Measurements from ENCODE around the gene STK10. TPM values are rescaled to one million over a fixed set of nuclear protein-coding genes. Genes with fewer than 3 reads are reported as not detected.
A peak's percentile ranks its signal among the peaks of the same experiment; 100 is the strongest.

STK10 gene
- total RNA-seq, 1 donor from 2014 or later, result 60.2 TPM

GRCh38 chr5:172178991-172179989 is 8.7 kb downstream of the STK10 start:
- Histone ChIP-seq H4K20me1 (ENCODE audit: insufficient read depth, low read length) (peaks cover 82% of the 10 kb centered on the region), H3K79me2 (ENCODE audit: insufficient read depth, low read length) (peaks cover 88% of the 10 kb centered on the region), H3K9me3 (ENCODE audit: insufficient read depth, low read depth, low read length) (no peaks in the 10 kb centered on the region), H3K4me2 (ENCODE audit: low read length) (peak overlapping the region; percentile 85), H3K4me1 (ENCODE audit: insufficient read depth, low read length) (peaks cover 29% of the 10 kb centered on the region), H3K9ac (ENCODE audit: low read length) (peak overlapping the region; percentile 69), H3K36me3 (ENCODE audit: insufficient read depth, low read length) (no peaks in the 10 kb centered on the region), H3K4me3 (ENCODE audit: insufficient read depth, low read depth, low read length) (peak overlapping the region; percentile 13), H3K27ac (ENCODE audit: low read depth, low read length) (peak overlapping the region; percentile 56), H2AFZ (ENCODE audit: low read depth, low read length) (peak overlapping the region; percentile 56), H3K27me3 (ENCODE audit: insufficient read depth, low read length) (no peaks in the 10 kb centered on the region)
- DNase-seq (ENCODE audit: low read depth) (peak; percentile 64), FAIRE-seq (no peak)
- no peak overlapping the region for H3K4me3 Mint-ChIP-seq (ENCODE audit: unreplicated experiment)
- H3K4me1 Mint-ChIP-seq (ENCODE audit: low read depth, unreplicated experiment), result peaks cover 22% of the 10 kb centered on the region
- peaks cover 14% of the 10 kb centered on the region for H3K36me3 Mint-ChIP-seq (ENCODE audit: low read depth, unreplicated experiment)
- H3K9me3 Mint-ChIP-seq (ENCODE audit: unreplicated experiment), result no peaks in the 10 kb centered on the region
- H3K27ac Mint-ChIP-seq (ENCODE audit: unreplicated experiment), result peak overlapping the region; percentile 72
- no peaks in the 10 kb centered on the region for H3K27me3 Mint-ChIP-seq (ENCODE audit: low read depth, unreplicated experiment)
- TF ChIP-seq EZH2 (IDR thresholded peaks at IDR 0.05; ENCODE audit: insufficient read depth, low read length), result no peak
- TF ChIP-seq CTCF (IDR thresholded peaks at IDR 0.05; ENCODE audit: insufficient read depth, low read depth, low read length), result no peak

GRCh38 chr5:172178301-172178987 is 9.6 kb downstream of the STK10 start:
- peaks cover 14% of the 10 kb centered on the region for H3K36me3 Mint-ChIP-seq (ENCODE audit: low read depth, unreplicated experiment)
- H3K9me3 ChIP-seq (ENCODE audit: insufficient read depth, low read depth, low read length), result no peaks in the 10 kb centered on the region
- no peak overlapping the region for H3K4me3 ChIP-seq (ENCODE audit: insufficient read depth, low read depth, low read length)
- peak overlapping the region; percentile 40 for H3K4me3 Mint-ChIP-seq (ENCODE audit: unreplicated experiment)
- no peak overlapping the region for H3K4me2 ChIP-seq (ENCODE audit: low read length)
- H3K27ac ChIP-seq (ENCODE audit: low read depth, low read length), result no peak overlapping the region
- H3K4me1 Mint-ChIP-seq (ENCODE audit: low read depth, unreplicated experiment), result peaks cover 26% of the 10 kb centered on the region
- H4K20me1 ChIP-seq (ENCODE audit: insufficient read depth, low read length), result peaks cover 78% of the 10 kb centered on the region
- no peaks in the 10 kb centered on the region for H3K27me3 Mint-ChIP-seq (ENCODE audit: low read depth, unreplicated experiment)
- peak overlapping the region; percentile 69 for H3K9ac ChIP-seq (ENCODE audit: low read length)
- H3K36me3 ChIP-seq (ENCODE audit: insufficient read depth, low read length), result no peaks in the 10 kb centered on the region
- H3K79me2 ChIP-seq (ENCODE audit: insufficient read depth, low read length), result peaks cover 83% of the 10 kb centered on the region
- TF ChIP-seq CTCF (IDR thresholded peaks at IDR 0.05; ENCODE audit: insufficient read depth, low read depth, low read length) (no peak), EZH2 (IDR thresholded peaks at IDR 0.05; ENCODE audit: insufficient read depth, low read length) (no peak)
- H3K27me3 ChIP-seq (ENCODE audit: insufficient read depth, low read length), result no peaks in the 10 kb centered on the region
- H2AFZ ChIP-seq (ENCODE audit: low read depth, low read length), result no peak overlapping the region
- peaks cover 36% of the 10 kb centered on the region for H3K4me1 ChIP-seq (ENCODE audit: insufficient read depth, low read length)
- H3K27ac Mint-ChIP-seq (ENCODE audit: unreplicated experiment), result peak overlapping the region; percentile 48
- no peak for DNase-seq (ENCODE audit: low read depth)
- no peaks in the 10 kb centered on the region for H3K9me3 Mint-ChIP-seq (ENCODE audit: unreplicated experiment)
- no peak for FAIRE-seq
